GM12878 (cell line): ENCODE data around the gene HDAC5.

Source experiments
- BACH1 ChIP-seq: fragments of 450-650 bp; IDR thresholded peaks from 2 replicates; pipeline ENCODE4 v1.6.1; 2017; ENCODE audit warnings: mild to moderate bottlenecking, borderline replicate concordance
- CREM ChIP-seq: IDR thresholded peaks from 2 replicates; pipeline ENCODE4 v1.6.1; 2014; ENCODE audit warnings: antibody characterized with exemption, low read depth
- CTCF ChIP-seq, 3 experiments: IDR thresholded peaks in 2 of 3; conservative IDR thresholded peaks in 1 of 3; 2 replicates each; pipeline ENCODE4 v1.5.1; 2011; ENCODE audit warnings: low read depth in 3 of 3, low read length in 3 of 3, mild to moderate bottlenecking in 3 of 3, control low read depth in 2 of 3, moderate library complexity in 2 of 3, inconsistent platforms in 1 of 3, mixed read lengths in 1 of 3; ENCODE audit not compliant: control insufficient read depth in 2 of 3, insufficient read depth in 1 of 3; ENCODE audit errors: extremely low read depth in 1 of 3
- FOXK2 ChIP-seq: fragments of 450-650 bp; IDR thresholded peaks from 2 replicates; pipeline ENCODE4 v1.6.1; 2017; ENCODE audit warnings: mild to moderate bottlenecking, moderate library complexity
- GABPA ChIP-seq: IDR thresholded peaks from 2 replicates; pipeline ENCODE4 v1.6.1; 2014; ENCODE audit warnings: antibody characterized with exemption, low read depth, mild to moderate bottlenecking, inconsistent platforms
- RBBP5 ChIP-seq: fragments of 200-600 bp; sonication (generic); conservative IDR thresholded peaks from 2 replicates; pipeline ENCODE4 v1.6.1; 2016
- REST ChIP-seq: IDR thresholded peaks from 2 replicates; pipeline ENCODE4 v1.6.1; 2012; ENCODE audit warnings: mild to moderate bottlenecking, low read depth, low read length
- TF ChIP-seq, protein P1 (sequence below): fragments of 450-650 bp; formaldehyde crosslinking; IDR thresholded peaks from 2 replicates; pipeline ENCODE4 v1.4.0; 2020; ENCODE audit warnings: mild to moderate bottlenecking, moderate library complexity
- TF ChIP-seq, protein P2 (sequence below): IDR thresholded peaks from 2 replicates; pipeline ENCODE4 v1.6.1; 2012; ENCODE audit warnings: low read length, inconsistent platforms

GRCh38 chr17:44037471-44037870, 86.0 kb downstream of the HDAC5 start:
- TF ChIP-seq CTCF (IDR thresholded peaks at IDR 0.05 in 2 of 3, conservative IDR thresholded peaks at IDR 0.05 in 1 of 3; ENCODE audit: control insufficient read depth in 2 of 3, extremely low read depth in 1 of 3, insufficient read depth in 1 of 3, low read depth in 3 of 3, low read length in 3 of 3) = no peak
- TF ChIP-seq, protein P1, sequence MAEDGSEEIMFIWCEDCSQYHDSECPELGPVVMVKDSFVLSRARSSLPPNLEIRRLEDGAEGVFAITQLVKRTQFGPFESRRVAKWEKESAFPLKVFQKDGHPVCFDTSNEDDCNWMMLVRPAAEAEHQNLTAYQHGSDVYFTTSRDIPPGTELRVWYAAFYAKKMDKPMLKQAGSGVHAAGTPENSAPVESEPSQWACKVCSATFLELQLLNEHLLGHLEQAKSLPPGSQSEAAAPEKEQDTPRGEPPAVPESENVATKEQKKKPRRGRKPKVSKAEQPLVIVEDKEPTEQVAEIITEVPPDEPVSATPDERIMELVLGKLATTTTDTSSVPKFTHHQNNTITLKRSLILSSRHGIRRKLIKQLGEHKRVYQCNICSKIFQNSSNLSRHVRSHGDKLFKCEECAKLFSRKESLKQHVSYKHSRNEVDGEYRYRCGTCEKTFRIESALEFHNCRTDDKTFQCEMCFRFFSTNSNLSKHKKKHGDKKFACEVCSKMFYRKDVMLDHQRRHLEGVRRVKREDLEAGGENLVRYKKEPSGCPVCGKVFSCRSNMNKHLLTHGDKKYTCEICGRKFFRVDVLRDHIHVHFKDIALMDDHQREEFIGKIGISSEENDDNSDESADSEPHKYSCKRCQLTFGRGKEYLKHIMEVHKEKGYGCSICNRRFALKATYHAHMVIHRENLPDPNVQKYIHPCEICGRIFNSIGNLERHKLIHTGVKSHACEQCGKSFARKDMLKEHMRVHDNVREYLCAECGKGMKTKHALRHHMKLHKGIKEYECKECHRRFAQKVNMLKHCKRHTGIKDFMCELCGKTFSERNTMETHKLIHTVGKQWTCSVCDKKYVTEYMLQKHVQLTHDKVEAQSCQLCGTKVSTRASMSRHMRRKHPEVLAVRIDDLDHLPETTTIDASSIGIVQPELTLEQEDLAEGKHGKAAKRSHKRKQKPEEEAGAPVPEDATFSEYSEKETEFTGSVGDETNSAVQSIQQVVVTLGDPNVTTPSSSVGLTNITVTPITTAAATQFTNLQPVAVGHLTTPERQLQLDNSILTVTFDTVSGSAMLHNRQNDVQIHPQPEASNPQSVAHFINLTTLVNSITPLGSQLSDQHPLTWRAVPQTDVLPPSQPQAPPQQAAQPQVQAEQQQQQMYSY (CRISPR knock-in tag) = no peak
- no peak for TF ChIP-seq CREM
- no peak for TF ChIP-seq FOXK2
- no peak for TF ChIP-seq BACH1
- TF ChIP-seq REST = no peak
- no peak for TF ChIP-seq GABPA
- no peak for TF ChIP-seq RBBP5
- TF ChIP-seq, protein P2, sequence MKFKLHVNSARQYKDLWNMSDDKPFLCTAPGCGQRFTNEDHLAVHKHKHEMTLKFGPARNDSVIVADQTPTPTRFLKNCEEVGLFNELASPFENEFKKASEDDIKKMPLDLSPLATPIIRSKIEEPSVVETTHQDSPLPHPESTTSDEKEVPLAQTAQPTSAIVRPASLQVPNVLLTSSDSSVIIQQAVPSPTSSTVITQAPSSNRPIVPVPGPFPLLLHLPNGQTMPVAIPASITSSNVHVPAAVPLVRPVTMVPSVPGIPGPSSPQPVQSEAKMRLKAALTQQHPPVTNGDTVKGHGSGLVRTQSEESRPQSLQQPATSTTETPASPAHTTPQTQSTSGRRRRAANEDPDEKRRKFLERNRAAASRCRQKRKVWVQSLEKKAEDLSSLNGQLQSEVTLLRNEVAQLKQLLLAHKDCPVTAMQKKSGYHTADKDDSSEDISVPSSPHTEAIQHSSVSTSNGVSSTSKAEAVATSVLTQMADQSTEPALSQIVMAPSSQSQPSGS = no peak
